H54 (cell line): ENCODE results near the gene PIK3R6.

Experiments used
- DNase-seq: peaks from one replicate; pipeline ENCODE4 v3.0.0; 2011; ENCODE audit warnings: low spot score, mixed read lengths; ENCODE audit not compliant: insufficient read length
- FAIRE-seq: peaks from 3 replicates; lab custom pipeline; 2011; peaks lifted over from hg19 to GRCh38; lab: Jason Lieb, UNC
- POLR2A ChIP-seq: IDR thresholded peaks from 2 replicates; pipeline ENCODE4 v1.6.1; 2011; ENCODE audit warnings: low read depth, mild to moderate bottlenecking, low read length

Gene PIK3R6

GRCh38 chr17:8841844-8842243 is 25.6 kb downstream of the PIK3R6 start:
- DNase-seq (no peak), FAIRE-seq (no peak)
- TF ChIP-seq POLR2A = no peak

DNA sequence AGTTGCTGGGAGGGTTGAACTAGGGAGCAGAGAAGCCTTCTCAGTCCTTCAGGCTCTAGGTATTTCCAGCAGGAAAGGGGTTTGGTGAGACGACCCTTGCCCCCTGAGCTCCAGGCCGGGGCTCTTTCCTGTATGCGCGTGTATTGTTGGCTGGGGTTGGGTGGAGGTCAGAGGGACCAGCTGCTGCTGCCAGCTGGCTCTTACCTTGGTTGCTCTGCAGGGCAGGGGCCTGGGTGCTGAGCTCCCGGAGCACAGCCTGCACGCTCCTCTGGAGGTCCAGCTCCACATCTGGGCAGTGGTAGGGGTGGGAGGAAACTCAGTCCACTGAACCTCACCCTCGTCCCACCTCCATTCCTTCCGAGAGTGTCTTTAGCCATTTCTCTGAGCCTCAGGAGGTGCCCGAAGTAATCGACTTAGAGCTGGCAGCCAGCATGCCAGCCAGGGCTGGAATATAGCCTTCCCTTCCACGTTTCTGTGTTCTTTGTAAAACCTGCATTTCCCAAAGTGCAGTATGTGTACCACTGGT is 28.0 kb downstream of the PIK3R6 start:
- no peak for TF ChIP-seq POLR2A
- FAIRE-seq = no peak
- no peak for DNase-seq

DNA sequence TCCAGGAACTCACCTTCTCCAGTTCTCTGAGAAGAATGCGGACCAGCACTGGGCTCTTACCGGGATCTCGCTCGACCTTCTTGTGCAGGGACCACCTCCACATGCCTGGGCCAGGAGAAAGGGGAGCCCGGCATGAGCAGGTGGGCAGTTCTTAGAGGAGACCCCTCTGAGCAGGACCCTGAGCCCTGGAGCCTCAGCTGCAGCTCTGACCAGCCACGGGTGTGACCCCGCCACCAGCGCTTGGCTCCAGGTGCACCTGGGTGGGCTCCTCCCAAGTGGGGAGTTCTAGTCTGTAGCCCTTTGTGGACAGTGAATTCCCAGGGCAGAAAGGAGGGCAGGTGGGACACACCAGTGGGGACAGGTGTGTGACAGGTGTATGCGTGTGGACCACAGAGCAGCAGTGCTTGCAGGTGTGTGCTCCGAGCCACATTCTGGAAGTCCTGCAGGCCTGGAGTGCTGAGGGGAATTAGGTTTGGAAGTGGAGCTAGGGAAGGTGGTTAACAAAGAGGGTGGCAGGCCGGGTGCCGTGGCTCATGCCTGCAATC is 28.9 kb downstream of the PIK3R6 start:
- TF ChIP-seq POLR2A = no peak
- no peak for DNase-seq
- no peak for FAIRE-seq

DNA sequence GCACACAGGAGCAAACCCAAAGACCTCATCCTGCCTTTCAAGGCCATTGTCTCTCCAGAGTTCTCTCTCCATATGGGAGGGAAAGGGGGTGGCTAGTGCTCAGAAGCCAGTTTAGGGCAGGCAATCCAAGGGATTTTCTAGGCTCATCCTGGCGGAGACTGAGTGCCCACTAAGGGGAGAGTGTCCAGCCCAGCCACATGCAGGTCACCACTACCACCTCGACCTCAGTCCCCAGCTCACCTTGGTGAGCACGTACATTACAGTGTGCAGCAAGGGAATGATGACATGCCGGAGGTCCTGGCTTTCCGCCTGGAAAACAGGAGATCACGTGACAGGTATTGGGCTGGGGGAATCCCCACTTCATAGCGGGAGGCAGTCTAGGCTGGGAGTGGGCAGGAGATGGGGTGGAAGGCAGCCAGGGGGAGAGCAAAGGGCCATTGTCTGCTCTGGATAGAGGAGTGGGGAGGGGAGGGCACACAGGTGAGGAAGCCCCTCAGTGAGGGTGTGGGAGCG is 29.9 kb downstream of the PIK3R6 start:
- no peak for DNase-seq
- no peak for FAIRE-seq
- no peak for TF ChIP-seq POLR2A

DNA sequence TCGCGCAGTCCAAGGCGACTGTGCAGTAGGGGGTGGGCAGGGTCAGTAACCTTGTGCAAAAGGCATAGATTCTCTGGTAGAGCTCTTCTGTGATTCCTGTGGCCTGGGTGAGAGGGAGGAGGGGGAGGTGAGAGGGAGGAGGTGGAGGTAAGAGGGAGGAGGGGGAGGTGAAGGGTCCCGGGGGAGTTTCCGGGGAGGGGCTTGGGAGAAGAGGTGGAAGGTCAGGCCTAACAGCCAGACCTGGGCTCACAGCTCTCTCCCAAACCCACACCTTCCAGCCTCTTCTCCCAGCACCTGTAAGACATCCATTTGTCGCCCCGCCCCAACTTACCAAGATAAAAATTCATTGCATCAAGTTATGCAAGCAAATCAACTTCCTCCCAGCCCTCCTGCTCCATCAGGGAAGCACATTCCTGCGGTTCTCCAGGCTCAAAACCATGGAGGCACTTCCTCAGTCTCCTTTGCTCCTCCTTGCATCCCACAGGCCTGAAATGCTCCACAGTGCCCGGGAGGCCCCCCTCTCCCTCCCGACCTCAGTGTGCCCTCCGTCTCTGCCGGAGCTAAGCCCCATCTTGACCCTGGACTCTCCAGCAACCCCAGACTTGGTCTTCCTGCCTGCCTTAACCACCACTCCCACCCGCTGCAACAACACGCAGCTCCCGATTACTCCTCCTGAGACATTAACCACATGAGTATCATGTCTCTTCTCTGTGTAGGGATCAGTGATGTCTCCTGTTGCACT is 30.5 kb downstream of the PIK3R6 start:
- FAIRE-seq (no peak), DNase-seq (no peak)
- no peak for TF ChIP-seq POLR2A

GRCh38 chr17:8835631-8836364 is 31.7 kb downstream of the PIK3R6 start:
- DNase-seq = no peak
- TF ChIP-seq POLR2A = no peak
- no peak for FAIRE-seq

DNA sequence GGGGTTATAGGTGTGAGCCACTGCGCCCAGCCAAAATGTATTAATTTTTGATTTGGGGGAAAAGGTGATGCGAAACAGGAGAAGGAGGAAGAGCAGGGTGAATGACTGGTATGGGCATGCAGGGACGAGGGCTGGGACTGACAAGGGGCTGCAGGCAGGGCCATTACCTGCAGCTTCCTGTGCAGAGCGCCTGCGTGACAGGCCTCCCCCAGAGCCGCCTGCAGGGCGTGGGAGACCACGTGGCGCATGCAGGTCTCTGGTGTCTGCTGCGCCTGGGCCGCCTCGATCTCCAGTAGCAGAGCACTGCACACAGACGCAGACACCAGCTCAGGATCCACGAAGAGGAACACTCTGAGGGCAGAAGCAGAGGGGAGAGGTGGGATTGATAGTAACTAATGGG is 32.4 kb downstream of the PIK3R6 start:
- no peak for TF ChIP-seq POLR2A
- FAIRE-seq = no peak
- DNase-seq = no peak

DNA sequence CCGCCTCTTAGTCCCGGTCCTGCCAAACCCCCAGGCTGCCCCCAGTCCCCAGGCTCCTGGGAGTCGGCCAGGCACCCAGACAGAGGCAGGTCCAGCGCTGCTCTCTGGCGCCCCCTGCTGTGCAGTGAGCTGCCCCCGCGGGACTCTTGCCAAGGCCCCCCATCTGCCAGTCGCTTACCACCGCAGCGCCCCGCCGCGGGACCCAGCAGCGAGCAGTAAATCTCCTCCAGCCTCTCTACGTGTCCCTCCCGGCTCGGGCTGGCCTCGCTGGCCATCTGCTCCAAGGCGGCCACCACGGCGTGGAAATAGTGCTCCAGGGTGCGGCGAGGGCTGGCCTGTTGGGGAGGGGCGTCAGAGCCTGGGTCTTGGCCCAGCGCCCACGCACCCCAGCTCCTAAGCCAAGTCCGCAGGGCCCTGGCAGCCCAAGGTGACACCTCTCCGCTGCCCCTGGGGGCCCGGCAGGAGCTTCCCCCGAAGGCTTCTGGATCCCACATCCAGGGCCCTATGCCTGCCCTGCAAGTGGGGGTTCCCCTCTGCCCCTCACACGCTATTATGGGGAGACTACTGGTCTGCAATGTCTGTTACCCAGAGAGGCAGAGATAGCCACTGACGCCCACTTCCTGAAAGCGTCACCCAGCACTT is 34.6 kb downstream of the PIK3R6 start:
- no peak for DNase-seq
- no peak for FAIRE-seq
- no peak for TF ChIP-seq POLR2A

GRCh38 chr17:8831234-8831849 is 36.1 kb downstream of the PIK3R6 start:
- FAIRE-seq = no peak
- DNase-seq = no peak
- TF ChIP-seq POLR2A = no peak

- DNase-seq (no peak), FAIRE-seq (no peak)
Observed at GRCh38 chr17:8830141-8830540, 37.3 kb downstream of the PIK3R6 start.

DNA sequence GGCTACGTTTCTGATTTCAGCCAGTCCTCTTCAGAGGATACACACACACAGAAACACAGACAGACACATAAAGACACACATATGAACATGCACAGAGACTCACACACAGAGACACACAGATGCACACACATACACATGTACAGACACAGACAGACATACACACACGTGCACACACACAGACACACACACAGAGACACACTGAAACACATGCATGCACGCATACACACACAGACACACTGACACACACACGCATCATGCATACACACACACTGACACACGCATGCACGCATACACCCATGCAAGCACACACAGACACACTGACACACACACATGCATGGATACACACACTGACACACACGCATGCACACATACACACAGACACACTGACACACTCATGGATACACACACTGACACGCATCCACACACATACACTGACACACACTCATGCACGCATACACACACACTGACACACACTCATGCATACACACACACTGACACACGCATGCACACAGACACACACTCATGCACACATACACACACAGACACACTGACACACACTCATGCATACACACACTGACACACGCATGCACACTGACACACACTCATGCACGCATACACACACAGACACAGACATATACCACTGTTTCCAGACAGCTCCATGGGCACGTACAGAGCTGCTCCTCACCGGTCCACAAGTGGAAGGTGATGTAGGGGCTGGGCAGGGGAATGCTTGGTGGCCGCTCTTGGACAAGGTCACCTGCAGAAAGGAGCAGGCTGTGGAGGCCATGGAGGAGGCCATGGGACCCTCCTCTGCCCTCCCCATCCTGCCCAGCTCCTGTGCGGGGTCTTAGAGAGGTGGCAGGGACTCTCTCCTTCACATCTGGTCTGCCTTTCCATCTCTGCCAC is 38.2 kb downstream of the PIK3R6 start:
- no peak for DNase-seq
- no peak for TF ChIP-seq POLR2A
- no peak for FAIRE-seq

More at GRCh38 chr17:8830141-8830540, 37.3 kb downstream of the PIK3R6 start:
- no peak for TF ChIP-seq POLR2A

GRCh38 chr17:8828517-8828875 is 39.0 kb downstream of the PIK3R6 start:
- no peak for DNase-seq
- no peak for TF ChIP-seq POLR2A
- no peak for FAIRE-seq
